ENCODE measurements around the gene PSTPIP1. TPM values are rescaled to one million over a fixed set of nuclear protein-coding genes. Genes with fewer than 3 reads are reported as not detected.

Gene PSTPIP1
- total and polyA plus RNA-seq, 2 of the 13 experiments (the other 11 are each of a cell fraction or from before 2014, with no cell fraction given) = 4.4 to 8.7 TPM

GRCh38 chr15:76988867-76989780, 5.8 kb upstream of the PSTPIP1 start:
- Histone ChIP-seq H4K20me1 (ENCODE audit: insufficient read depth, low read length) (no peaks in the 10 kb centered on the region), H3K36me3 (replicated peaks in 1 of 2; ENCODE audit: control insufficient read depth in 1 of 2, insufficient read depth in 2 of 2, low read length in 2 of 2) (no peaks in the 10 kb centered on the region), H3K27me3 (ENCODE audit: control insufficient read depth in 1 of 2, insufficient read depth in 2 of 2, low read length in 2 of 2) (peaks cover 5 to 37% of the 10 kb centered on the region in 2 experiments; a peak in 4 of 5 replicates), H3K9me3 (ENCODE audit: low read length) (no peaks in the 10 kb centered on the region), H3K4me2 (ENCODE audit: low read depth, low read length) (no peak overlapping the region), H3K27ac (ENCODE audit: extremely low read length, insufficient read depth, low read length) (no peak overlapping the region), H3K79me2 (ENCODE audit: insufficient read depth, low read length) (no peaks in the 10 kb centered on the region), H3K4me3 (replicated peaks in 1 of 3; ENCODE audit: insufficient read depth in 1 of 3, low read depth in 2 of 3, low read length in 3 of 3) (no peak overlapping the region), H3K9ac (ENCODE audit: insufficient read depth, low read depth, low read length) (no peak overlapping the region), H2AFZ (ENCODE audit: low read length) (no peak overlapping the region), H3K4me1 (ENCODE audit: insufficient read depth, low read length) (no peaks in the 10 kb centered on the region; the same call in 1 of the 2 replicates)
- no TSS peak for BruUV-seq (replicated peaks)
- ChIA-PET POLR2A (no interaction called here), CTCF (ENCODE audit: low intra/inter-chr PET ratio, low total read pairs) (no interaction called here)
- no peak for FAIRE-seq
- TF ChIP-seq NCOA2 (CRISPR knock-in tag; IDR thresholded peaks at IDR 0.05) (no peak), ZFYVE20 (CRISPR knock-in tag; IDR thresholded peaks at IDR 0.05; ENCODE audit: borderline replicate concordance, low read depth) (no peak), PPARG (CRISPR knock-in tag; conservative IDR thresholded peaks at IDR 0.05) (no peak), NFIB (CRISPR knock-in tag; IDR thresholded peaks at IDR 0.05; ENCODE audit: borderline replicate concordance) (no peak), SCMH1 (CRISPR knock-in tag; IDR thresholded peaks at IDR 0.05; ENCODE audit: borderline replicate concordance) (no peak), EP300 (IDR thresholded peaks at IDR 0.05; ENCODE audit: low read depth in 2 of 2, low read length in 2 of 2) (no peak), EP300 (CRISPR knock-in tag; IDR thresholded peaks at IDR 0.05; ENCODE audit: borderline replicate concordance) (no peak), ZNF446 (CRISPR knock-in tag; IDR thresholded peaks at IDR 0.05) (no peak), GATA4 (IDR thresholded peaks at IDR 0.05; ENCODE audit: borderline replicate concordance, low read depth) (no peak)
- TF ChIP-seq, protein P1, sequence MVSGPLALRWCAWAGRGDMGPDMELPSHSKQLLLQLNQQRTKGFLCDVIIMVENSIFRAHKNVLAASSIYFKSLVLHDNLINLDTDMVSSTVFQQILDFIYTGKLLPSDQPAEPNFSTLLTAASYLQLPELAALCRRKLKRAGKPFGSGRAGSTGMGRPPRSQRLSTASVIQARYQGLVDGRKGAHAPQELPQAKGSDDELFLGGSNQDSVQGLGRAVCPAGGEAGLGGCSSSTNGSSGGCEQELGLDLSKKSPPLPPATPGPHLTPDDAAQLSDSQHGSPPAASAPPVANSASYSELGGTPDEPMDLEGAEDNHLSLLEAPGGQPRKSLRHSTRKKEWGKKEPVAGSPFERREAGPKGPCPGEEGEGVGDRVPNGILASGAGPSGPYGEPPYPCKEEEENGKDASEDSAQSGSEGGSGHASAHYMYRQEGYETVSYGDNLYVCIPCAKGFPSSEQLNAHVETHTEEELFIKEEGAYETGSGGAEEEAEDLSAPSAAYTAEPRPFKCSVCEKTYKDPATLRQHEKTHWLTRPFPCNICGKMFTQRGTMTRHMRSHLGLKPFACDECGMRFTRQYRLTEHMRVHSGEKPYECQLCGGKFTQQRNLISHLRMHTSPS (CRISPR knock-in tag; IDR thresholded peaks at IDR 0.05; ENCODE audit: low read depth) = no peak
- TF ChIP-seq, protein P2, sequence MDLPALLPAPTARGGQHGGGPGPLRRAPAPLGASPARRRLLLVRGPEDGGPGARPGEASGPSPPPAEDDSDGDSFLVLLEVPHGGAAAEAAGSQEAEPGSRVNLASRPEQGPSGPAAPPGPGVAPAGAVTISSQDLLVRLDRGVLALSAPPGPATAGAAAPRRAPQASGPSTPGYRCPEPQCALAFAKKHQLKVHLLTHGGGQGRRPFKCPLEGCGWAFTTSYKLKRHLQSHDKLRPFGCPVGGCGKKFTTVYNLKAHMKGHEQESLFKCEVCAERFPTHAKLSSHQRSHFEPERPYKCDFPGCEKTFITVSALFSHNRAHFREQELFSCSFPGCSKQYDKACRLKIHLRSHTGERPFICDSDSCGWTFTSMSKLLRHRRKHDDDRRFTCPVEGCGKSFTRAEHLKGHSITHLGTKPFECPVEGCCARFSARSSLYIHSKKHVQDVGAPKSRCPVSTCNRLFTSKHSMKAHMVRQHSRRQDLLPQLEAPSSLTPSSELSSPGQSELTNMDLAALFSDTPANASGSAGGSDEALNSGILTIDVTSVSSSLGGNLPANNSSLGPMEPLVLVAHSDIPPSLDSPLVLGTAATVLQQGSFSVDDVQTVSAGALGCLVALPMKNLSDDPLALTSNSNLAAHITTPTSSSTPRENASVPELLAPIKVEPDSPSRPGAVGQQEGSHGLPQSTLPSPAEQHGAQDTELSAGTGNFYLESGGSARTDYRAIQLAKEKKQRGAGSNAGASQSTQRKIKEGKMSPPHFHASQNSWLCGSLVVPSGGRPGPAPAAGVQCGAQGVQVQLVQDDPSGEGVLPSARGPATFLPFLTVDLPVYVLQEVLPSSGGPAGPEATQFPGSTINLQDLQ (CRISPR knock-in tag; IDR thresholded peaks at IDR 0.05) = no peak
- in situ Hi-C loops (cut with HindIII; ENCODE audit: extremely low pct_ligation_motif_present, low pct_unique_long_range_greater_than_20kb) (no loop called here), intact Hi-C loops (cut with micrococcal nuclease; ENCODE audit: unreplicated experiment) (no loop called here)
- DNase-seq (ENCODE audit: low spot score) = no peak
- 79% methylated on average over 9 of the region's 12 CpGs for whole genome bisulfite sequencing (ENCODE audit: low lambda C conversion rate)
- ATAC-seq = no peak

All from HepG2 (cell line).